HepG2 (cell line): ENCODE data around the gene CLDN19. TPM values are rescaled to one million over a fixed set of nuclear protein-coding genes. Genes with fewer than 3 reads are reported as not detected.

Experiments used
- ATAC-seq: fragments of 200-7000 bp; cut with Tn5 transposase; 3 replicates; pipeline ENCODE4 v1.9.1; 2020; ENCODE audit warnings: mild to moderate bottlenecking, moderate library complexity
- BruUV-seq: library from RNA; stranded (reverse); fragments of 400-500 nt; replicated peaks from 2 replicates; lab custom pipeline; 2021; lab: Mats Ljungman, UMichigan
- CTCF ChIA-PET: fragments of 300-600 bp; formaldehyde crosslinking; extraction: SDS; loops from one replicate; lab custom pipeline; 2021; ENCODE audit warnings: low total read pairs, inconsistent platforms, low intra/inter-chr PET ratio; lab: Yijun Ruan, JAX
- POLR2A ChIA-PET: fragments of 350-600 bp; sonication (Branson Sonifier 250); formaldehyde crosslinking; loops from one replicate; lab custom pipeline; 2020; ENCODE audit warnings: antibody characterized with exemption, inconsistent platforms; lab: Yijun Ruan, JAX
- DNase-seq: peaks from one replicate; pipeline ENCODE4 v3.0.0-alpha.2; 2015; ENCODE audit warnings: low spot score
- FAIRE-seq: peaks from 3 replicates; lab custom pipeline; 2011; peaks lifted over from hg19 to GRCh38; lab: Jason Lieb, UNC
- H2AFZ ChIP-seq: one replicate; pipeline ENCODE4 v1.6.1; 2011; ENCODE audit warnings: low read length, inconsistent platforms
- H3K27ac ChIP-seq: fragments of 300-600 bp; 3 replicates; pipeline ENCODE4 v1.8.0; 2011; ENCODE audit warnings: mixed run types, mild to moderate bottlenecking, mixed read lengths, low read length, inconsistent platforms; ENCODE audit not compliant: insufficient read depth; ENCODE audit errors: extremely low read length
- H3K27me3 ChIP-seq, 2 experiments: fragments of 200-600 bp in 1 of 2; 2 replicates in 1 of 2; 3 replicates in 1 of 2; pipeline versions ENCODE4 v1.6.0 to v1.8.0; 2011; ENCODE audit warnings: low read length in 2 of 2, mild to moderate bottlenecking in 2 of 2, moderate library complexity in 2 of 2, inconsistent platforms in 1 of 2; ENCODE audit not compliant: insufficient read depth in 2 of 2, control insufficient read depth in 1 of 2
- H3K36me3 ChIP-seq, 2 experiments: fragments of 200-600 bp in 1 of 2; replicated peaks in 1 of 2; 2 replicates in 1 of 2; 3 replicates in 1 of 2; pipeline versions ENCODE4 v1.5.1 to v1.8.0; 2011; ENCODE audit warnings: low read length in 2 of 2, inconsistent platforms in 1 of 2; ENCODE audit not compliant: insufficient read depth in 2 of 2, control insufficient read depth in 1 of 2
- H3K4me1 ChIP-seq: 2 replicates; pipeline ENCODE4 v1.5.1; 2012; ENCODE audit warnings: low read length, inconsistent platforms; ENCODE audit not compliant: insufficient read depth
- H3K4me2 ChIP-seq: 2 replicates; pipeline ENCODE4 v1.6.0; 2011; ENCODE audit warnings: low read depth, low read length, inconsistent platforms
- H3K4me3 ChIP-seq, 3 experiments: fragments of 200-600 bp in 1 of 3; sonication (generic), shearing (Covaris generic) in 1 of 3; replicated peaks in 1 of 3; 2 replicates each; pipeline ENCODE4 v1.5.1; 2011 to 2016; ENCODE audit warnings: low read length in 3 of 3, inconsistent platforms in 2 of 3, low read depth in 2 of 3, mild to moderate bottlenecking in 2 of 3, control low read depth in 1 of 3, mixed read lengths in 1 of 3; ENCODE audit not compliant: insufficient read depth in 1 of 3
- H3K79me2 ChIP-seq: one replicate; pipeline ENCODE4 v1.6.1; 2011; ENCODE audit warnings: low read length, inconsistent platforms; ENCODE audit not compliant: insufficient read depth
- H3K9ac ChIP-seq: 2 replicates; pipeline ENCODE4 v1.6.0; 2011; ENCODE audit warnings: mild to moderate bottlenecking, low read depth, low read length, inconsistent platforms; ENCODE audit not compliant: insufficient read depth
- H3K9me3 ChIP-seq: 2 replicates; pipeline ENCODE4 v1.5.1; 2012; ENCODE audit warnings: mild to moderate bottlenecking, low read length
- H4K20me1 ChIP-seq: 2 replicates; pipeline ENCODE4 v1.6.0; 2011; ENCODE audit warnings: inconsistent platforms, mild to moderate bottlenecking, low read length, moderate library complexity; ENCODE audit not compliant: insufficient read depth
- ATRX ChIP-seq: sonication (generic); formaldehyde crosslinking; IDR thresholded peaks from 2 replicates; pipeline ENCODE4 v1.4.0; 2020; ENCODE audit warnings: missing genetic modification reagents, borderline replicate concordance
- BHLHE40 ChIP-seq: IDR thresholded peaks from 2 replicates; pipeline ENCODE4 v1.6.1; 2011; ENCODE audit warnings: low read length, improper control_type of control experiment
- CSRNP1 ChIP-seq: sonication (generic); formaldehyde crosslinking; IDR thresholded peaks from 2 replicates; pipeline ENCODE4 v1.8.1; 2023; ENCODE audit warnings: mild to moderate bottlenecking, missing genetic modification reagents
- EEA1 ChIP-seq: sonication (generic); formaldehyde crosslinking; IDR thresholded peaks from 2 replicates; pipeline ENCODE4 v1.5.1; 2020; ENCODE audit warnings: mild to moderate bottlenecking, missing genetic modification reagents, borderline replicate concordance
- MLX ChIP-seq: IDR thresholded peaks from 2 replicates; pipeline ENCODE4 v1.6.1; 2016
- NCOA2 ChIP-seq: sonication (generic); formaldehyde crosslinking; IDR thresholded peaks from 2 replicates; pipeline ENCODE4 v1.8.0; 2022; ENCODE audit warnings: inconsistent platforms
- PHF20 ChIP-seq: sonication (generic); formaldehyde crosslinking; IDR thresholded peaks from 2 replicates; pipeline ENCODE4 v1.5.0; 2020; ENCODE audit warnings: mild to moderate bottlenecking, missing genetic modification reagents
- RFX1 ChIP-seq: fragments of 450-650 bp; IDR thresholded peaks from 2 replicates; pipeline ENCODE4 v1.6.1; 2017
- SNAPC2 ChIP-seq: sonication (generic); formaldehyde crosslinking; IDR thresholded peaks from 2 replicates; pipeline ENCODE4 v1.8.1; 2022; ENCODE audit warnings: mild to moderate bottlenecking, missing genetic modification reagents
- TCF7L2 ChIP-seq: IDR thresholded peaks from 2 replicates; pipeline ENCODE4 v1.6.1; 2011; ENCODE audit warnings: mild to moderate bottlenecking, low read depth, low read length, moderate library complexity
- TP53 ChIP-seq: sonication (generic); formaldehyde crosslinking; conservative IDR thresholded peaks from 2 replicates; pipeline ENCODE4 v1.4.0; 2020; ENCODE audit warnings: missing genetic modification reagents
- ZFP82 ChIP-seq: sonication (generic); formaldehyde crosslinking; IDR thresholded peaks from 2 replicates; pipeline ENCODE4 v1.5.1; 2020; ENCODE audit warnings: mild to moderate bottlenecking, missing genetic modification reagents, borderline replicate concordance
- ZNF414 ChIP-seq: sonication (generic); formaldehyde crosslinking; IDR thresholded peaks from 2 replicates; pipeline ENCODE4 v1.5.0; 2020; ENCODE audit warnings: missing genetic modification reagents
- ZNF691 ChIP-seq: sonication (generic); formaldehyde crosslinking; IDR thresholded peaks from 2 replicates; pipeline ENCODE4 v1.4.0; 2020; ENCODE audit warnings: missing genetic modification reagents, low read depth, mild to moderate bottlenecking, borderline replicate concordance
- ZSCAN5A ChIP-seq: sonication (generic); formaldehyde crosslinking; IDR thresholded peaks from 2 replicates; pipeline ENCODE4 v1.8.0; 2022; ENCODE audit warnings: mild to moderate bottlenecking, missing genetic modification reagents, borderline replicate concordance
- WGBS: methylation state at CpG from one replicate; pipeline ENCODE4 v1.1.6; 2017; ENCODE audit warnings: low lambda C conversion rate; 5-methylcytosine and 5-hydroxymethylcytosine counted together
- in situ Hi-C: cut with HindIII; loops from 2 replicates; pipeline ENCODE4 v1.10.0; 2017; ENCODE audit warnings: low pct_unique_long_range_greater_than_20kb; ENCODE audit not compliant: extremely low pct_ligation_motif_present
- intact Hi-C: fragments of 100-400 bp; cut with micrococcal nuclease; formaldehyde crosslinking; loops from one replicate; pipeline ENCODE4 v1.10.0; 2022; ENCODE audit not compliant: unreplicated experiment
- polyA plus RNA-seq, 8 experiments: library from polyadenylated mRNA; depleted of rRNA in 3 of 8; stranded (reverse) in 7 of 8; unstranded in 1 of 8; fragments of >200 nt; fragmentation: Illumina TruSeq in 4 of 8; extraction: Trizol in 4 of 8; gene quantifications; 2 replicates each; pipeline versions ENCODE4 v1.2.1 to v1.2.3, GENCODE V29; 2011 to 2016; ENCODE audit warnings: low read depth in 4 of 8, missing spikeins in 1 of 8, mixed read lengths in 1 of 8; ENCODE audit not compliant: insufficient read depth in 1 of 8
- total RNA-seq, 5 experiments: library from RNA; depleted of rRNA; stranded (reverse); fragments of >200 nt; fragmentation: Illumina TruSeq; extraction: Trizol; gene quantifications; 2 replicates each; pipeline ENCODE4 v1.2.3, GENCODE V29; 2016; ENCODE audit warnings: low read depth in 1 of 5

The CLDN19 gene
- total and polyA plus RNA-seq, 2 of the 13 experiments (the other 11 are each of a cell fraction or from before 2014, with no cell fraction given) = 5.0 to 7.6 TPM

- CTCF ChIA-PET = no interaction called here
- in situ Hi-C loops = loop anchor here (25.0 kb wide), 1 partner anchor 398 kb away; the partner anchor contains the start of gene FOXJ3
These were observed 5.0 kb downstream of the CLDN19 start for GRCh38 chr1:42735056-42735455.

More at GRCh38 chr1:42735056-42735455, 5.0 kb downstream of the CLDN19 start:
- Histone ChIP-seq H3K9ac (no peak overlapping the region), H3K79me2 (no peaks in the 10 kb centered on the region), H3K4me1 (peaks cover 56% of the 10 kb centered on the region), H3K4me2 (no peak overlapping the region), H3K9me3 (no peaks in the 10 kb centered on the region), H2AFZ (no peak overlapping the region), H3K36me3 (no peaks in the 10 kb centered on the region), H3K4me3 (no peak overlapping the region), H3K27me3 (no peaks in the 10 kb centered on the region), H4K20me1 (no peaks in the 10 kb centered on the region), H3K27ac (no peak overlapping the region)
- FAIRE-seq (no peak), ATAC-seq (no peak), DNase-seq (no peak)
- WGBS = 95% methylated on average over 3 of the region's 11 CpGs
- intact Hi-C loops = no loop called here
- POLR2A ChIA-PET = no interaction called here
- TF ChIP-seq TCF7L2 (no peak), ZNF691 (CRISPR knock-in tag) (no peak), ZFP82 (no peak), ZNF414 (CRISPR knock-in tag) (no peak), RFX1 (no peak), ZSCAN5A (no peak), BHLHE40 (no peak), PHF20 (CRISPR knock-in tag) (no peak), NCOA2 (CRISPR knock-in tag) (no peak), EEA1 (no peak), CSRNP1 (CRISPR knock-in tag) (no peak), ATRX (CRISPR knock-in tag) (no peak), MLX (CRISPR knock-in tag) (no peak), TP53 (CRISPR knock-in tag) (no peak), SNAPC2 (no peak)
- no TSS peak for BruUV-seq
